ENCODE results near the gene AUTS2. TPM values are rescaled to one million over a fixed set of nuclear protein-coding genes. Genes with fewer than 3 reads are reported as not detected.
"Not testable (repeated sequence)": the region's sequence is repeated elsewhere in the genome, so short reads cannot be mapped to it uniquely, and the experiment has no call there.

AUTS2 gene
- total RNA-seq, 1 donor from 2014 or later, result 49.8 TPM

DNA sequence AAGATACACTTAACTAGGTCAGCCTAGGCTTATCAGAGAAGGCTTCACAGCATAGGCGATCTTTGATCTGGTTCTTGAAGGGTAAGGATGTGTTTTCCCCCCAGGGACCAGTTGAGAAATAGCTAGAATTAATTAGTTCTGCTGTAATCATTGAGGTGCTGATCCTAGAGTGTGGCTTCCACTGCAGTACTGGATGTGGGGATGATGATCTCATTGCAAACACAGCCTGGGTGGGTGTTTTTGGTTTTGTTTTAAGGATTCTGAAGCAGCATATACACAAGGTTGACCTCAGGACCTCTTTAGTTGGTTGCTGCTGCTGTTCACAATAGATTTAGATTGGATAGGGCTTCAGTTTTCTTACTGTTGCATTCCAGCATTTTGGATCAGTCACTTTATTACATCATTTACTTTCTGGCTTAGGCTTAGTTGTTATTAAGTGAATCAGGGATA is 159.7 kb downstream of the AUTS2 start:
- DNase-seq (ENCODE audit: low spot score), result no peak

DNA sequence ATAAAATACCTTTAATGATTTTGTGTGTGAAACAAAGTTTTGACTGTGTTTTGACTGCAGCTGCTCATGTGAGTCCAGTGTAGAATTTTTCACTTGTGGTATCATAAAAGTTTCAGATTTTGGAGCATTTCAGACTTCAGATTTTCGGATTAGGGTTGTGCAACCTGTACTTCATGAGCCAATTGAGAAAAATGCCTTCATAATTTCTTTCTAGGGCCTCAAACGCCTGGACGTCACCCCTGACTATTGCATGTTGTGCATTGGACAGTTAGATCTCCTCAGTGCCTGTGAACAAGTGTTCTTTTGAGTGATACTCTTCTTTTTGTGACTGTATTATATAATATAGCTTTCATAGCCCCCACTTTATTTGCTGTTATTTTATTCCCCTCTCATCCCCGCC is 161.1 kb downstream of the AUTS2 start:
- no peak for DNase-seq (ENCODE audit: low spot score)

- no peak for DNase-seq (ENCODE audit: low spot score)
Observed at GRCh38 chr7:69761290-69761922, 163.1 kb downstream of the AUTS2 start.

DNA sequence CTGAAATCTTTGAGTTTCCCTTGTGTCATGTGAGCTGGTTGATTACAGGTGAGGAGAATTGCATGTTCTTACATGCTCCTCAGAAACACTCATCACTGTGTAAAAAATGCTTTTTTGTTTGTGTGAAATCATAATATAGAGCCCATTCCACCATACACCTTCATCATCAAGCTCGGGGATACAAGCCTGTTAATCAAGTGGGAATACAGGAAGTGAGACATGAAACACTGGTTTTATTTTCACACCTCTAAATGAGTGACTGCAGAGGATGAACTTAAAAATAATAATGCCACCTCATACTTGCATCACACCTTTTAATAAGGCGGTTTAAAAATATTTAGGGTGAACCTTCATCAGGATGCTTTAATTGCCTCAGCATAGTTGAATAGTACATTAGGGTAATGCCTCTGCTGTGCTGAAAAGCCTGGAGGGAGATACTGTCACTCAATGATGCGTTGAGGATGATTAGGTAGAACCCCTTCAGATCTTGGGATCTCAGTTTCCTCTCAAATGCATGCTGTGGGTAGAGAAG is 164.6 kb downstream of the AUTS2 start:
- DNase-seq (ENCODE audit: low spot score), result peak; percentile 28

- no peak for DNase-seq (ENCODE audit: low spot score)
Observed at GRCh38 chr7:69763513-69763912, 165.2 kb downstream of the AUTS2 start.

DNA sequence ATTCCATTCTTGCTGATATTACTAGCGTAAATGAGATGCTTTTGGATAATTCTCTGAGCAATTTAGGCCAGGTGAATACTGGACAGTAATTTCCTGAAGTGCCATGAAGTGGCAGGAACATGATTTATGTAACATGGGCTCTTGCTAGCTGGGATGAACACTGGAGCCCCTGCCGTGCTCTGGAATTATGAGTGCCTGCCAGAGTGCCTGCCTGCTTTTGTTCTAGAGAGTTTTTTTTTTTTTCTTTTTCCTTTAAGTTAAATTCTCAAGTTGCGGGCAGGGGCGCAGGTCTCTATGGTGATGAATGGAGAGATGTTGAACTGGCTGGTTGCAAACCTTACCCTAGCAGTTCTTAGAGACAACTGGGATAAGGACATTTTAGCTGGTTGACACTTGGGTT is 165.9 kb downstream of the AUTS2 start:
- no peak for DNase-seq (ENCODE audit: low spot score)

GRCh38 chr7:69764681-69765080 is 166.4 kb downstream of the AUTS2 start:
- DNase-seq (ENCODE audit: low spot score), result no peak

- no peak for DNase-seq (ENCODE audit: low spot score)
Observed at GRCh38 chr7:69765879-69766278, 167.6 kb downstream of the AUTS2 start.

- no peak for DNase-seq (ENCODE audit: low spot score)
Observed at GRCh38 chr7:69768986-69769595, 170.8 kb downstream of the AUTS2 start.

- DNase-seq (ENCODE audit: low spot score), result no peak
Observed at GRCh38 chr7:69769826-69770225, 171.6 kb downstream of the AUTS2 start.

DNA sequence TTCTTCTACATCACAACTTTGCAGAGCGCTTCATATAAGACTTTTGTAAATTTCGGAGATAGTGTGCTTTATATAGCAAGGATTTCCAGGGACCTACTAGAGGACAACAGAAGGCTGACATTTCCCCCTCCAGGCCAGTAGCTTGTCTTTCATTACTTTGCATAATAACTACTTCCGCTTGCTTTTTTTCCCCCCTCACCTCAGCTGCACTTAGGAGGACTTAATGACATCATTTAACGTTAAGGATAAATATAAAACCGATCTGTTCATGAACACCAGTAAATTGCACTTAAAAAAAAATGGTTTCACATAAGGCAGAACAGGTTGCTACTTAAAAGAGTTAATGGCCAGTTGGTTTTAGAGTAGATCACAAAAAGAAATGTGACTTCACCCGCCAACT is 172.3 kb downstream of the AUTS2 start:
- DNase-seq (ENCODE audit: low spot score), result no peak

DNA sequence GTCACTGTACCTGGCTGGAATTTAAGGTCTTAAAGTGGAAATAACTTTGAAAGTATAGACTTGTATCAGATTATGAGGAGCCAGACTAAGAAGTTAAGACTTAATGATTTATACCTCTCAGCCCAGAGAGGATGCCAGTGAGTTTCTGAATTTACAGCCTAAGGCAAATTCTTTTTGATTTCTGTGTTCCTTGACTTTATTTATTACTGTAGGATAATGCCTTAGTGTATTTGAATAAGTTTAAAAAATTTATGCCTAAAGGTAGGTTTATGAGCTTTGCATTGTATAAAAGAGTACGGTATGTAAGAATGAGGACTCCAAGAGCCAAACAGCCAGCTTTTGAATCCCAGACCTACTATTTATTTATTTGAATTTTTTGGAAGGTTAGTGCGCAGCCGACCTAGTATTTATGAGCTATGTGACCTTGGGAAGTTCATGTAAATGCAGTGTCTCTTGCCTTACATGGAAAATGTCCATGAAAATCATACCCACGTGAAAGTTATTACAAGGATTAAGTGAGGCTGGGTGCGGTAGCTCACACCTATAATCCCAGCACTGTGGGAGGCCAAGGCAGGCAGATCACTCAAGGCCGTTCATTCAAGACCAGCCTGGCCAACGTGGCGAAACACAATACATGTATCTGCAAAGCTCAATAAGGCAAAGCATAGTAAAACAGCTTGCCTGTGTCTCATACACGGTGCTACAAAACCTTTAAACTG is 174.6 kb downstream of the AUTS2 start:
- DNase-seq (ENCODE audit: low spot score), result peak; percentile 32

- DNase-seq (ENCODE audit: low spot score), result no peak
Observed at GRCh38 chr7:69773535-69774225, 175.4 kb downstream of the AUTS2 start.

- peak; percentile 61 for DNase-seq (ENCODE audit: low spot score)
Observed at GRCh38 chr7:69775231-69775771, 177.0 kb downstream of the AUTS2 start.

DNA sequence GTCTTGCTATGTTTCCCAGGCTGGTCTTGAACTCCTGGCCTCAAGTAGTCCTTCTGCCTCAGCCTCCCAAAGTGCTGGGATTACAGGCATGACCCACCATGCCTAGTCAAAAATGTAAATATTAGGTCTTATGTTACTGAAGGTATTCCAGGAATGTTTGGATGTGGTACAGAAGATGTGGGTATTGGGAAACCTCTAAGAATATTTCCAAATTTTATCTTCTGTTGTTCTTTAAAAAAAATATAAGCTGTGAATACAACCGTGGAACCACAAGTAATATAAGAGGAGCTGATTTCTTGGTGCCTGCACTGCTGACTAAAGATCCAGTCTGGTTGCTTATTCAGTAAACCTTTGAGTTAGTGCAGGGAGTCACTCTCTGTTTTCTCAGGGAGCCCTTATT is 178.3 kb downstream of the AUTS2 start:
- no peak for DNase-seq (ENCODE audit: low spot score)

GRCh38 chr7:69778138-69778537 is 179.9 kb downstream of the AUTS2 start:
- DNase-seq (ENCODE audit: low spot score), result no peak

DNA sequence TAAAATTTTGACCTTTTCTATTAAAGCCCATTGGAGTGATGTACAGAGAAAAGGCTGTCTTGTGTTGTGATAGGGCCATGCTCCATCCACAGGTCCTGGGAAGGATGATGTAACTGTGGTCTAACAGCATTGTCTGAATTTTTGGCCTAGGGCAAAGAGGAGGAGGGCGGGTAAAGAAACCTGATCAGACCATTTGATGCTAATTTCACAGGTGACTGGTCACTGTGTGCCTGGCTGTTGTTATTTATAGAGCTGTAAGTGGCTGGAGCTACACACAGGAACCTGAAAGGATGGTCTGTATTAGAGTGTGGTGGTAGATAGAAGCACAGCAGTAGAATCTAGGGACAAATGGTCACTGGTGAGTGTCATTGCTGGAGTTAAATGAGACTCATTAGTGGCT is 182.1 kb downstream of the AUTS2 start:
- no peak for DNase-seq (ENCODE audit: low spot score)

GRCh38 chr7:69781412-69781846 is 183.2 kb downstream of the AUTS2 start:
- peak; percentile 10 for DNase-seq (ENCODE audit: low spot score)

GRCh38 chr7:69782917-69783684 is 184.8 kb downstream of the AUTS2 start:
- peak; percentile 56 for DNase-seq (ENCODE audit: low spot score)

GRCh38 chr7:69786130-69786529 is 187.9 kb downstream of the AUTS2 start:
- not testable (repeated sequence) for DNase-seq (ENCODE audit: low spot score)

All from umbilical cord (tissue), 2 donors.